ENCODE results near the gene TP53I13.

GRCh38 chr17:29587591-29587990, 19.1 kb downstream of the TP53I13 start:
- TF ChIP-seq CTCF (conservative IDR thresholded peaks at IDR 0.05) (no peak), ZFX (IDR thresholded peaks at IDR 0.05) (no peak)

Measured in C4-2B (cell line).